ENCODE measurements around the gene PROZ. TPM values are rescaled to one million over a fixed set of nuclear protein-coding genes. Genes with fewer than 3 reads are reported as not detected.

The PROZ gene
- total RNA-seq, 1 experiment from 2014 or later: not detected

GRCh38 chr13:113147206-113147605, 11.2 kb upstream of the PROZ start:
- Histone ChIP-seq H3K27ac (ENCODE audit: low read depth, low read length) (no peak overlapping the region), H3K27me3 (ENCODE audit: insufficient read depth, low read length) (no peaks in the 10 kb centered on the region), H3K4me1 (ENCODE audit: control insufficient read depth in 1 of 2, insufficient read depth in 2 of 2, low read length in 2 of 2) (no peaks in the 10 kb centered on the region), H3K4me3 (replicated peaks in 1 of 2; ENCODE audit: low read depth in 1 of 2, low read length in 2 of 2) (no peak overlapping the region), H2AFZ (ENCODE audit: low read depth, low read length, poor library complexity, severe bottlenecking) (no peak overlapping the region), H4K20me1 (ENCODE audit: insufficient read depth) (no peaks in the 10 kb centered on the region), H3K4me2 (ENCODE audit: low read length) (no peak overlapping the region), H3K9me3 (ENCODE audit: control insufficient read depth in 1 of 2, insufficient read depth in 1 of 2, low read depth in 1 of 2, low read length in 2 of 2) (no peaks in the 10 kb centered on the region), H3K9ac (ENCODE audit: low read length) (no peak overlapping the region), H3K9me2 (ENCODE audit: insufficient read depth) (no peaks in the 10 kb centered on the region), H3K79me2 (ENCODE audit: insufficient read depth, low read length) (no peaks in the 10 kb centered on the region), H3K36me3 (ENCODE audit: control insufficient read depth in 1 of 2, insufficient read depth in 2 of 2, low read length in 2 of 2) (no peaks in the 10 kb centered on the region)
- no TSS peak for BruUV-seq (replicated peaks)
- RAD21 ChIA-PET (ENCODE audit: low non-redundant PET in 1 of 2, low total read pairs in 2 of 2, uncharacterized antibody in 2 of 2, unreplicated experiment in 2 of 2): no interaction called here
- POLR2A ChIA-PET: no interaction called here
- DNase-seq (ENCODE audit: low read depth, low spot score): no peak
- no peak for ATAC-seq
- intact Hi-C loops (cut with micrococcal nuclease): no loop called here
- CTCF ChIA-PET: no interaction called here
- TF ChIP-seq ZBTB33 (IDR thresholded peaks at IDR 0.05; ENCODE audit: extremely low read depth, insufficient replicate concordance, low read length) (no peak), YY1 (IDR thresholded peaks at IDR 0.05; ENCODE audit: extremely low read depth, insufficient replicate concordance, low read depth, low read length) (no peak), ELF1 (IDR thresholded peaks at IDR 0.05; ENCODE audit: borderline replicate concordance, low read depth) (no peak), EZH2phosphoT487 (IDR thresholded peaks at IDR 0.05; ENCODE audit: borderline replicate concordance) (no peak), SRF (IDR thresholded peaks at IDR 0.05; ENCODE audit: low read depth) (no peak), TCF7L2 (IDR thresholded peaks at IDR 0.05; ENCODE audit: borderline replicate concordance, extremely low read depth, insufficient read depth, insufficient read length) (no peak), CBX3 (IDR thresholded peaks at IDR 0.05; ENCODE audit: low read depth) (no peak), ATF3 (IDR thresholded peaks at IDR 0.05) (no peak), SP1 (IDR thresholded peaks at IDR 0.05; ENCODE audit: low read depth) (no peak), CEBPB (IDR thresholded peaks at IDR 0.05; ENCODE audit: low read depth) (no peak), ZFX (IDR thresholded peaks at IDR 0.05) (no peak)
- TF ChIP-seq, protein P1, sequence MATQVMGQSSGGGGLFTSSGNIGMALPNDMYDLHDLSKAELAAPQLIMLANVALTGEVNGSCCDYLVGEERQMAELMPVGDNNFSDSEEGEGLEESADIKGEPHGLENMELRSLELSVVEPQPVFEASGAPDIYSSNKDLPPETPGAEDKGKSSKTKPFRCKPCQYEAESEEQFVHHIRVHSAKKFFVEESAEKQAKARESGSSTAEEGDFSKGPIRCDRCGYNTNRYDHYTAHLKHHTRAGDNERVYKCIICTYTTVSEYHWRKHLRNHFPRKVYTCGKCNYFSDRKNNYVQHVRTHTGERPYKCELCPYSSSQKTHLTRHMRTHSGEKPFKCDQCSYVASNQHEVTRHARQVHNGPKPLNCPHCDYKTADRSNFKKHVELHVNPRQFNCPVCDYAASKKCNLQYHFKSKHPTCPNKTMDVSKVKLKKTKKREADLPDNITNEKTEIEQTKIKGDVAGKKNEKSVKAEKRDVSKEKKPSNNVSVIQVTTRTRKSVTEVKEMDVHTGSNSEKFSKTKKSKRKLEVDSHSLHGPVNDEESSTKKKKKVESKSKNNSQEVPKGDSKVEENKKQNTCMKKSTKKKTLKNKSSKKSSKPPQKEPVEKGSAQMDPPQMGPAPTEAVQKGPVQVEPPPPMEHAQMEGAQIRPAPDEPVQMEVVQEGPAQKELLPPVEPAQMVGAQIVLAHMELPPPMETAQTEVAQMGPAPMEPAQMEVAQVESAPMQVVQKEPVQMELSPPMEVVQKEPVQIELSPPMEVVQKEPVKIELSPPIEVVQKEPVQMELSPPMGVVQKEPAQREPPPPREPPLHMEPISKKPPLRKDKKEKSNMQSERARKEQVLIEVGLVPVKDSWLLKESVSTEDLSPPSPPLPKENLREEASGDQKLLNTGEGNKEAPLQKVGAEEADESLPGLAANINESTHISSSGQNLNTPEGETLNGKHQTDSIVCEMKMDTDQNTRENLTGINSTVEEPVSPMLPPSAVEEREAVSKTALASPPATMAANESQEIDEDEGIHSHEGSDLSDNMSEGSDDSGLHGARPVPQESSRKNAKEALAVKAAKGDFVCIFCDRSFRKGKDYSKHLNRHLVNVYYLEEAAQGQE (IDR thresholded peaks at IDR 0.05; ENCODE audit: low read depth): no peak

All from HCT116 (cell line).